ENCODE results near the gene TM6SF1.

- TF ChIP-seq POLR2A (IDR thresholded peaks at IDR 0.05) (no peak), CTCF (IDR thresholded peaks at IDR 0.05) (no peak)
These were observed 8.2 kb upstream of the TM6SF1 start for GRCh38 chr15:83099290-83099689.

Measured in ovary (tissue), 3 donors.